Epithelial cell of esophagus (primary cell): ENCODE results near the gene ACTL6A.

Source experiments
- DNase-seq: peaks from one replicate; pipeline ENCODE4 v3.0.0; 2010; ENCODE audit warnings: low read depth
- H3K4me3 ChIP-seq: 2 replicates; pipeline ENCODE4 v1.5.1; 2011; ENCODE audit warnings: mild to moderate bottlenecking, low read length, control low read depth
- TF ChIP-seq, protein P1 (sequence below): IDR thresholded peaks from 2 replicates; pipeline ENCODE4 v1.5.1; 2011; ENCODE audit warnings: low read depth, mild to moderate bottlenecking, low read length, control low read depth, inconsistent platforms; ENCODE audit not compliant: insufficient read depth; ENCODE audit errors: missing control alignments

The ACTL6A gene

DNA sequence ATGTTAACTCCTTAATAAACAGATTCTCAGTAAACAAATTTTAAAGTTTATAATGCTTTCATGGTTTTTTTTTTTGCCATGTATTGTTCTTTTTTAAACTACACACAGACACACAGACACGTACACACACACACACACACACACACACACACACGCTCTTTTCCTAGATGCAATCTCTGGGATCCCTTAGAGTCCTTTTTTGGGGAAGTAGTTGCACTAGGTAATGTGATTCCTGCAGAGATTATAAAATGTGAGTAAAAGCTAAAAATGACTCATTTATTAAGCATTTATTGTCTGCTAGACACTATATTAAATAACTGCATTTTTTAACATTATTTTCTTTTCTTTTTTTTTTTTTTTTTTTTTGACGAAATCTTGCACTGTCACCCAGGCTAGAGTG lies 61.7 kb downstream of the ACTL6A start:
- H3K4me3 ChIP-seq, result no peak overlapping the region
- TF ChIP-seq, protein P1, sequence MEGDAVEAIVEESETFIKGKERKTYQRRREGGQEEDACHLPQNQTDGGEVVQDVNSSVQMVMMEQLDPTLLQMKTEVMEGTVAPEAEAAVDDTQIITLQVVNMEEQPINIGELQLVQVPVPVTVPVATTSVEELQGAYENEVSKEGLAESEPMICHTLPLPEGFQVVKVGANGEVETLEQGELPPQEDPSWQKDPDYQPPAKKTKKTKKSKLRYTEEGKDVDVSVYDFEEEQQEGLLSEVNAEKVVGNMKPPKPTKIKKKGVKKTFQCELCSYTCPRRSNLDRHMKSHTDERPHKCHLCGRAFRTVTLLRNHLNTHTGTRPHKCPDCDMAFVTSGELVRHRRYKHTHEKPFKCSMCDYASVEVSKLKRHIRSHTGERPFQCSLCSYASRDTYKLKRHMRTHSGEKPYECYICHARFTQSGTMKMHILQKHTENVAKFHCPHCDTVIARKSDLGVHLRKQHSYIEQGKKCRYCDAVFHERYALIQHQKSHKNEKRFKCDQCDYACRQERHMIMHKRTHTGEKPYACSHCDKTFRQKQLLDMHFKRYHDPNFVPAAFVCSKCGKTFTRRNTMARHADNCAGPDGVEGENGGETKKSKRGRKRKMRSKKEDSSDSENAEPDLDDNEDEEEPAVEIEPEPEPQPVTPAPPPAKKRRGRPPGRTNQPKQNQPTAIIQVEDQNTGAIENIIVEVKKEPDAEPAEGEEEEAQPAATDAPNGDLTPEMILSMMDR, result no peak
- no peak for DNase-seq

GRCh38 chr3:179630753-179631451 lies 68.2 kb downstream of the ACTL6A start:
- DNase-seq, result no peak
- TF ChIP-seq, protein P1, result no peak
- H3K4me3 ChIP-seq, result no peak overlapping the region
